Astrocyte (in vitro differentiated cells and primary cell): Measurements from ENCODE around the gene RCAN2.

Experiments used
- EZH2 ChIP-seq: IDR thresholded peaks from 2 replicates; pipeline ENCODE4 v1.6.1; 2012; ENCODE audit warnings: mild to moderate bottlenecking, low read length, inconsistent platforms; ENCODE audit not compliant: insufficient read depth
- TF ChIP-seq, protein P1 (sequence below): IDR thresholded peaks from 2 replicates; pipeline ENCODE4 v1.5.1; 2011; ENCODE audit warnings: low read depth, mild to moderate bottlenecking, inconsistent platforms, low read length, moderate library complexity; ENCODE audit not compliant: insufficient read depth

DNA sequence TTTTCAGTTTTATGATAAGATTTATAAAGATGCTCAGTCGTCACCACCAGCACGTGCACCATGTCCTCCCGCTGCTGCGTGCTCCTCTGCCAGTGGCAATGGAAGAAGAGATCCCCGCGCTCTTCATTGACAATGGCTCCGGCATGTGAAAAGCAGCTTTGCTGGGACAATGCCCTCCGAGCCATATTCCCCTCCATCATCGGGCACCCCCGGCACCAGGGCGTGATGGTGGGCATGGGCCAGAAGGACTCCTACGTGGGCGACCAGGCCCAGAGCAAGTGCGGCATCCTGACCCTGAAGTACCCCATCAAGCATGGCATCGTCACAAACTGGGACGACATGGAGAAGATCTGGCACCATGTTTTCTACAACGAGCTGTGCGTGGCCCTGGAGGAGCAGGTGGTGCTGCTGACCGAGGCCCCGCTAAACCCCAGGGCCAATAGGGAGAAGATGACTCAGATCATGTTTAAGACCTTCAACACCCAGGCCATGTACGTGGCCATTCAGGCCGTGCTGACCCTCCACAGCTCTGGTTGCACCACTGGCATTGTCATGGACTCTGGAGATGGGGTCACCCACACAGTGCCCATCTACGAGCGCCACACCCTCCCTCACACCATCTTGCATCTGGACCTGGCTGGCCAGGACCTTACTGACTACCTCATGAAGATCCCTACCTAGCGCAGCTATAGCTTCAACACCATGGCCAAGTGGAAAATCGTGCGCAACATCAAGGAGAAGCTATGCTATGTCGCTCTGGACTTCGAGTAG, 286.2 kb downstream of the RCAN2 start:
- TF ChIP-seq, protein P1, sequence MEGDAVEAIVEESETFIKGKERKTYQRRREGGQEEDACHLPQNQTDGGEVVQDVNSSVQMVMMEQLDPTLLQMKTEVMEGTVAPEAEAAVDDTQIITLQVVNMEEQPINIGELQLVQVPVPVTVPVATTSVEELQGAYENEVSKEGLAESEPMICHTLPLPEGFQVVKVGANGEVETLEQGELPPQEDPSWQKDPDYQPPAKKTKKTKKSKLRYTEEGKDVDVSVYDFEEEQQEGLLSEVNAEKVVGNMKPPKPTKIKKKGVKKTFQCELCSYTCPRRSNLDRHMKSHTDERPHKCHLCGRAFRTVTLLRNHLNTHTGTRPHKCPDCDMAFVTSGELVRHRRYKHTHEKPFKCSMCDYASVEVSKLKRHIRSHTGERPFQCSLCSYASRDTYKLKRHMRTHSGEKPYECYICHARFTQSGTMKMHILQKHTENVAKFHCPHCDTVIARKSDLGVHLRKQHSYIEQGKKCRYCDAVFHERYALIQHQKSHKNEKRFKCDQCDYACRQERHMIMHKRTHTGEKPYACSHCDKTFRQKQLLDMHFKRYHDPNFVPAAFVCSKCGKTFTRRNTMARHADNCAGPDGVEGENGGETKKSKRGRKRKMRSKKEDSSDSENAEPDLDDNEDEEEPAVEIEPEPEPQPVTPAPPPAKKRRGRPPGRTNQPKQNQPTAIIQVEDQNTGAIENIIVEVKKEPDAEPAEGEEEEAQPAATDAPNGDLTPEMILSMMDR = no peak
- no peak for TF ChIP-seq EZH2
